Measurements from ENCODE around the gene MVP. TPM values are rescaled to one million over a fixed set of nuclear protein-coding genes. Genes with fewer than 3 reads are reported as not detected.
"Not testable (repeated sequence)": the region's sequence is repeated elsewhere in the genome, so short reads cannot be mapped to it uniquely, and the experiment has no call there.

MVP gene
- total RNA-seq, 1 experiment from 2014 or later: 75.1 TPM

- ChIA-PET RAD21 (ENCODE audit: low non-redundant PET in 1 of 2, low total read pairs in 2 of 2, uncharacterized antibody in 2 of 2, unreplicated experiment in 2 of 2) (no interaction called here), POLR2A (no interaction called here), CTCF (no interaction called here)
- Histone ChIP-seq H3K9me2 (ENCODE audit: insufficient read depth) (no peaks in the 10 kb centered on the region), H2AFZ (ENCODE audit: low read depth, low read length, poor library complexity, severe bottlenecking) (no peak overlapping the region), H3K79me2 (ENCODE audit: insufficient read depth, low read length) (no peaks in the 10 kb centered on the region), H4K20me1 (ENCODE audit: insufficient read depth) (no peaks in the 10 kb centered on the region), H3K4me1 (ENCODE audit: control insufficient read depth in 1 of 2, insufficient read depth in 2 of 2, low read length in 2 of 2) (0 out of 4 replicates have a peak, but pooled peaks cover 0 to 4% of the 10 kb centered on the region in 2 experiments), H3K4me3 (replicated peaks in 1 of 2; ENCODE audit: low read depth in 1 of 2, low read length in 2 of 2) (no peak overlapping the region), H3K27me3 (ENCODE audit: insufficient read depth, low read length) (no peaks in the 10 kb centered on the region), H3K9me3 (ENCODE audit: control insufficient read depth in 1 of 2, insufficient read depth in 1 of 2, low read depth in 1 of 2, low read length in 2 of 2) (no peaks in the 10 kb centered on the region), H3K36me3 (ENCODE audit: control insufficient read depth in 1 of 2, insufficient read depth in 2 of 2, low read length in 2 of 2) (no peaks in the 10 kb centered on the region), H3K4me2 (ENCODE audit: low read length) (no peak overlapping the region), H3K9ac (ENCODE audit: low read length) (no peak overlapping the region), H3K27ac (ENCODE audit: low read depth, low read length) (no peak overlapping the region)
- intact Hi-C loops (cut with micrococcal nuclease): no loop called here
- TF ChIP-seq EGR1 (IDR thresholded peaks at IDR 0.05; ENCODE audit: low read depth) (no peak), ZFX (IDR thresholded peaks at IDR 0.05) (no peak), ATF3 (IDR thresholded peaks at IDR 0.05) (no peak), ELF1 (IDR thresholded peaks at IDR 0.05; ENCODE audit: borderline replicate concordance, low read depth) (no peak), CEBPB (IDR thresholded peaks at IDR 0.05; ENCODE audit: low read depth) (no peak), POLR2A (IDR thresholded peaks at IDR 0.05; ENCODE audit: borderline replicate concordance, extremely low read depth, insufficient read depth, insufficient read length) (no peak)
- no TSS peak for BruUV-seq (replicated peaks)
- DNase-seq (ENCODE audit: low read depth, low spot score) (no peak), ATAC-seq (no peak)
These were observed 60.8 kb downstream of the MVP start for GRCh38 chr16:29881050-29881449.

GRCh38 chr16:29883987-29884386 is 63.7 kb downstream of the MVP start:
- H3K9ac ChIP-seq (ENCODE audit: low read length): no peak overlapping the region
- ChIA-PET RAD21 (ENCODE audit: low non-redundant PET in 1 of 2, low total read pairs in 2 of 2, uncharacterized antibody in 2 of 2, unreplicated experiment in 2 of 2) (interaction anchor here in 1 of 2 experiments (0.6 kb wide), 1 partner anchor 147 kb away, joined by 3 read pairs; the partner anchor contains the start of gene TLCD3B), CTCF (no interaction called here), POLR2A (no interaction called here)
- H3K79me2 ChIP-seq (ENCODE audit: insufficient read depth, low read length): no peaks in the 10 kb centered on the region
- DNase-seq (ENCODE audit: low read depth, low spot score): no peak
- intact Hi-C loops (cut with micrococcal nuclease): no loop called here
- H3K4me3 ChIP-seq (replicated peaks in 1 of 2; ENCODE audit: low read depth in 1 of 2, low read length in 2 of 2): no peak overlapping the region
- H3K9me3 ChIP-seq (ENCODE audit: control insufficient read depth in 1 of 2, insufficient read depth in 1 of 2, low read depth in 1 of 2, low read length in 2 of 2): no peaks in the 10 kb centered on the region
- no peak for ATAC-seq
- H4K20me1 ChIP-seq (ENCODE audit: insufficient read depth): no peaks in the 10 kb centered on the region
- no peak overlapping the region for H3K27ac ChIP-seq (ENCODE audit: low read depth, low read length)
- no TSS peak for BruUV-seq (replicated peaks)
- no peaks in the 10 kb centered on the region for H3K4me1 ChIP-seq (ENCODE audit: control insufficient read depth in 1 of 2, insufficient read depth in 2 of 2, low read length in 2 of 2)
- H3K4me2 ChIP-seq (ENCODE audit: low read length): no peak overlapping the region
- no peaks in the 10 kb centered on the region for H3K27me3 ChIP-seq (ENCODE audit: insufficient read depth, low read length)
- no peaks in the 10 kb centered on the region for H3K36me3 ChIP-seq (ENCODE audit: control insufficient read depth in 1 of 2, insufficient read depth in 2 of 2, low read length in 2 of 2)
- H2AFZ ChIP-seq (ENCODE audit: low read depth, low read length, poor library complexity, severe bottlenecking): no peak overlapping the region
- H3K9me2 ChIP-seq (ENCODE audit: insufficient read depth): no peaks in the 10 kb centered on the region
- TF ChIP-seq CBX3 (IDR thresholded peaks at IDR 0.05; ENCODE audit: low read depth) (no peak), ZBTB33 (IDR thresholded peaks at IDR 0.05; ENCODE audit: extremely low read depth, insufficient replicate concordance, low read length) (no peak), YY1 (IDR thresholded peaks at IDR 0.05; ENCODE audit: extremely low read depth, insufficient replicate concordance, low read depth, low read length) (no peak), EZH2 (IDR thresholded peaks at IDR 0.05) (no peak), SP1 (IDR thresholded peaks at IDR 0.05; ENCODE audit: low read depth) (no peak), CEBPB (IDR thresholded peaks at IDR 0.05; ENCODE audit: low read depth) (no peak), ELF1 (IDR thresholded peaks at IDR 0.05; ENCODE audit: borderline replicate concordance, low read depth) (no peak), EGR1 (IDR thresholded peaks at IDR 0.05; ENCODE audit: low read depth) (no peak), POLR2A (IDR thresholded peaks at IDR 0.05; ENCODE audit: borderline replicate concordance, extremely low read depth, insufficient read depth, insufficient read length) (no peak), FOSL1 (IDR thresholded peaks at IDR 0.05; ENCODE audit: low read depth) (no peak), POLR2AphosphoS5 (IDR thresholded peaks at IDR 0.05; ENCODE audit: low read depth, low read length) (no peak)

DNA sequence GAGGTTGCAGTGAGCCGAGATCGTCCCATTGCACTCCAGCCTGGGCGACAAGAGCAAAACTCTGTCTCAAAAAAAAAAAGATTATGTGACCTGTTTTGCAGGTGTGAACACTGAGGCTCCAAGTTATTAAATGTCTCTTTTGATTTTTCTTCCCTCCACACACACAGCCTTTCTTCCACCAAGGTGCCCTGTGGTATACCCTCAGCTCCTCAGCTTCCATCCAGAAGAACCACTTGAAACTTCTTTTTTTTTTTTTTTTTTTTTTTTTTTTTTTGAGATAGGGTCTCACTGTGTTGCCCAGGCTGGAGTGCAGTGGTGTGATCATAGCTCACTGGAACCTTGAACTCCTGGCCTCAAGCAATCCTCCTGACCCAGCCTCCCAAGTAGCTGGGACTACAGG is 69.1 kb downstream of the MVP start:
- POLR2A ChIA-PET; DNase-seq (ENCODE audit: low read depth, low spot score); ATAC-seq; intact Hi-C loops (cut with micrococcal nuclease); H3K4me2 ChIP-seq (ENCODE audit: low read length); H3K27ac ChIP-seq (ENCODE audit: low read depth, low read length); H3K9me3 ChIP-seq (ENCODE audit: control insufficient read depth in 1 of 2, insufficient read depth in 1 of 2, low read depth in 1 of 2, low read length in 2 of 2); H3K9ac ChIP-seq (ENCODE audit: low read length); H4K20me1 ChIP-seq (ENCODE audit: insufficient read depth); H3K4me3 ChIP-seq (replicated peaks in 1 of 2; ENCODE audit: low read depth in 1 of 2, low read length in 2 of 2); H3K4me1 ChIP-seq (ENCODE audit: control insufficient read depth in 1 of 2, insufficient read depth in 2 of 2, low read length in 2 of 2); CTCF ChIA-PET; BruUV-seq (replicated peaks); H3K27me3 ChIP-seq (ENCODE audit: insufficient read depth, low read length); H2AFZ ChIP-seq (ENCODE audit: low read depth, low read length, poor library complexity, severe bottlenecking); H3K79me2 ChIP-seq (ENCODE audit: insufficient read depth, low read length); H3K9me2 ChIP-seq (ENCODE audit: insufficient read depth); H3K36me3 ChIP-seq (ENCODE audit: control insufficient read depth in 1 of 2, insufficient read depth in 2 of 2, low read length in 2 of 2): not testable (repeated sequence)
- RAD21 ChIA-PET (ENCODE audit: low non-redundant PET in 1 of 2, low total read pairs in 2 of 2, uncharacterized antibody in 2 of 2, unreplicated experiment in 2 of 2): interaction anchor here in 1 of 2 experiments (1.0 kb wide), 1 partner anchor 10 kb away, joined by 3 read pairs; the partner anchor contains the start of gene SEZ6L2

Measured in HCT116 (cell line).